ENCODE results near the gene RBFOX2. TPM values are rescaled to one million over a fixed set of nuclear protein-coding genes. Genes with fewer than 3 reads are reported as not detected.

RBFOX2 gene
- total and polyA plus RNA-seq, 2 of the 13 experiments (the other 11 are each of a cell fraction or from before 2014, with no cell fraction given): 37.3 to 40.4 TPM

GRCh38 chr22:35824256-35824655 lies 204.4 kb downstream of the RBFOX2 start (continued):
- TF ChIP-seq SNAPC4 (CRISPR knock-in tag; IDR thresholded peaks at IDR 0.05) (no peak), CTCF (CRISPR knock-in tag; IDR thresholded peaks at IDR 0.05) (no peak), ZXDC (CRISPR knock-in tag; IDR thresholded peaks at IDR 0.05) (no peak), ZNF362 (CRISPR knock-in tag; IDR thresholded peaks at IDR 0.05; ENCODE audit: borderline replicate concordance) (no peak), CENPT (CRISPR knock-in tag; IDR thresholded peaks at IDR 0.05; ENCODE audit: low read depth) (no peak), CREBL2 (CRISPR knock-in tag; IDR thresholded peaks at IDR 0.05; ENCODE audit: borderline replicate concordance) (no peak), BRCA1 (CRISPR knock-in tag; IDR thresholded peaks at IDR 0.05) (no peak), MIER3 (CRISPR knock-in tag; IDR thresholded peaks at IDR 0.05; ENCODE audit: borderline replicate concordance) (peak; percentile 54; the same call in 1 of the 2 replicates), AHDC1 (CRISPR knock-in tag; IDR thresholded peaks at IDR 0.05; ENCODE audit: borderline replicate concordance) (peak; percentile 93), ZC3H13 (CRISPR knock-in tag; IDR thresholded peaks at IDR 0.05) (no peak), FOXO1 (CRISPR knock-in tag; IDR thresholded peaks at IDR 0.05) (peak; percentile 82), PCBP1 (IDR thresholded peaks at IDR 0.05; ENCODE audit: borderline replicate concordance, low read depth, low read length) (no peak)
